ENCODE measurements around the gene KHDRBS1. TPM values are rescaled to one million over a fixed set of nuclear protein-coding genes. Genes with fewer than 3 reads are reported as not detected.
"Not testable (repeated sequence)": the region's sequence is repeated elsewhere in the genome, so short reads cannot be mapped to it uniquely, and the experiment has no call there.

KHDRBS1 gene
- total RNA-seq, 1 experiment from 2014 or later: 267 TPM

DNA sequence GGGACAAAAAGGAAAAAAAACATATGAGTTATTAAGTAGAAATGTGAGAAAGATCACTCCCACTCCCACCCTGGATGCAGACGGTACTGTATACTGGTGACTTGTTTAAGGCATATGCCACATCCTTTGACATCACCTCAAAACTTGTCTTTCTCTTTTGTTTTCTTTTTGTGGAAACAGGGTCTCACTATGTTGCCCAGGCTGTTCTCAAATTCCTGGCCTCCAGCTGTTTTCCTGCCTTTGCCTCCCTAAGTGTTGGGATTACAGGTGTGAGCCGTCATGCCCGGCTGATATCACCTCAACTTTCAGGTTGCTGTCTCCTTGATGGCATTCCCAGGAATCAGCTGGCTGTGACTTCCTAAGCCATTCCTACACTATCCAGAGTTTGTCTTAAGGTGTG, 18.4 kb upstream of the KHDRBS1 start:
- H3K79me2 ChIP-seq (ENCODE audit: insufficient read depth, low read length): no peaks in the 10 kb centered on the region
- no peak overlapping the region for H3T11ph ChIP-seq (ENCODE audit: low read length)
- H4K8ac ChIP-seq (replicated peaks; ENCODE audit: insufficient read length, low read depth, low read length): no peak overlapping the region
- H3K4me1 ChIP-seq (ENCODE audit: insufficient read depth, low read length): no peaks in the 10 kb centered on the region
- TF ChIP-seq, protein P1, sequence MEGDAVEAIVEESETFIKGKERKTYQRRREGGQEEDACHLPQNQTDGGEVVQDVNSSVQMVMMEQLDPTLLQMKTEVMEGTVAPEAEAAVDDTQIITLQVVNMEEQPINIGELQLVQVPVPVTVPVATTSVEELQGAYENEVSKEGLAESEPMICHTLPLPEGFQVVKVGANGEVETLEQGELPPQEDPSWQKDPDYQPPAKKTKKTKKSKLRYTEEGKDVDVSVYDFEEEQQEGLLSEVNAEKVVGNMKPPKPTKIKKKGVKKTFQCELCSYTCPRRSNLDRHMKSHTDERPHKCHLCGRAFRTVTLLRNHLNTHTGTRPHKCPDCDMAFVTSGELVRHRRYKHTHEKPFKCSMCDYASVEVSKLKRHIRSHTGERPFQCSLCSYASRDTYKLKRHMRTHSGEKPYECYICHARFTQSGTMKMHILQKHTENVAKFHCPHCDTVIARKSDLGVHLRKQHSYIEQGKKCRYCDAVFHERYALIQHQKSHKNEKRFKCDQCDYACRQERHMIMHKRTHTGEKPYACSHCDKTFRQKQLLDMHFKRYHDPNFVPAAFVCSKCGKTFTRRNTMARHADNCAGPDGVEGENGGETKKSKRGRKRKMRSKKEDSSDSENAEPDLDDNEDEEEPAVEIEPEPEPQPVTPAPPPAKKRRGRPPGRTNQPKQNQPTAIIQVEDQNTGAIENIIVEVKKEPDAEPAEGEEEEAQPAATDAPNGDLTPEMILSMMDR (conservative IDR thresholded peaks at IDR 0.05): no peak
- no peak overlapping the region for H2BK5ac ChIP-seq (ENCODE audit: insufficient read length, low read length)
- H2BK20ac ChIP-seq (ENCODE audit: low read depth, low read length, poor library complexity, severe bottlenecking): no peak overlapping the region
- H3K4me2 ChIP-seq (ENCODE audit: insufficient read depth, insufficient read length, low read length): no peak overlapping the region
- H2BK120ac ChIP-seq (ENCODE audit: low read depth, low read length, poor library complexity, severe bottlenecking): no peak overlapping the region
- no CpG with 5 or more reads among the region's 3 CpGs for WGBS (ENCODE audit: extremely low coverage, insufficient read length, low lambda C conversion rate)
- Mint-ChIP-seq H3K36me3 (ENCODE audit: insufficient read depth in 1 of 3, low read depth in 3 of 3) (no peaks in the 10 kb centered on the region), H3K27me3 (ENCODE audit: low read depth) (peaks cover 1% of the 10 kb centered on the region; the same call in 1 of the 2 replicates), H3K27ac (no peak overlapping the region), H3K4me1 (no peaks in the 10 kb centered on the region), H3K4me3 (no peak overlapping the region), H3K9me3 (no peaks in the 10 kb centered on the region)
- H3K56ac ChIP-seq (ENCODE audit: insufficient read length, low read depth, low read length): no peak overlapping the region
- H3K23me2 ChIP-seq (ENCODE audit: insufficient read length, low read depth, low read length, poor library complexity, severe bottlenecking): no peaks in the 10 kb centered on the region
- no peak overlapping the region for H3K9ac ChIP-seq (ENCODE audit: extremely low read depth, insufficient read length, low read length)
- no peak overlapping the region for H3K4ac ChIP-seq (ENCODE audit: low read depth, low read length)
- no peaks in the 10 kb centered on the region for H3K79me1 ChIP-seq (ENCODE audit: insufficient read depth, low read depth, low read length, poor library complexity, severe bottlenecking)
- H3K18ac ChIP-seq (ENCODE audit: insufficient read length, low read depth, low read length): no peak overlapping the region
- H3K27me3 ChIP-seq (ENCODE audit: insufficient read depth, low read length): no peaks in the 10 kb centered on the region
- no peak overlapping the region for H2AK5ac ChIP-seq (ENCODE audit: insufficient read length, low read length)
- no peak overlapping the region for H4K91ac ChIP-seq (ENCODE audit: insufficient read length, low read depth, low read length)
- no peak overlapping the region for H3K27ac ChIP-seq (ENCODE audit: insufficient read length, low read depth, low read length)
- H3K9me3 ChIP-seq (ENCODE audit: control insufficient read depth, low read depth, low read length): no peaks in the 10 kb centered on the region
- H3K23ac ChIP-seq (ENCODE audit: insufficient read length, low read depth, low read length): no peak overlapping the region
- no peak overlapping the region for H2BK12ac ChIP-seq (ENCODE audit: insufficient read length, low read depth, low read length)
- DNase-seq: no peak
- H4K5ac ChIP-seq (ENCODE audit: insufficient read length, low read depth, low read length): no peak overlapping the region
- no peaks in the 10 kb centered on the region for H4K20me1 ChIP-seq (ENCODE audit: control insufficient read depth, insufficient read depth, insufficient read length)
- H2AFZ ChIP-seq (ENCODE audit: low read length): no peak overlapping the region
- H2BK15ac ChIP-seq (ENCODE audit: low read depth, low read length): no peak overlapping the region
- no peak overlapping the region for H3K14ac ChIP-seq (ENCODE audit: insufficient read depth, low read length)

DNA sequence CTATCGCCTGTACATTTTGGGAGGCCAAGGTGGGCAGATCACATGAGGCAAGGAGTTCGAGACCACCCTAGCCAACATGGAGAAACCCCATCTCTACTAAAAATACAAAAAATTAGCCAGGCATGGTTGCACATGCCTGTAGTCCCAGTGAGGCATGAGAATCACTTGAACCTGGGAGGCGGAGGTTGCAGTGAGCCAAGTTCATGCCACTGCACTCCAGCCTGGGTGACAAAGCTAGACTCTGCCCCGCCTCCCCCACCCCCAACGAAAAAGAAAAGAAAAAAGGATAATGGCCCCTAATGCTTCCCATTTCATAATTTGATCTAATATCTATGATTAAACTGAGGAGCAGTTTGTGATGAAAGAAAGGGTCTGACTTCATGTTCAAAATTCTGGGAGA, 17.5 kb upstream of the KHDRBS1 start:
- H3K79me1 ChIP-seq (ENCODE audit: insufficient read depth, low read depth, low read length, poor library complexity, severe bottlenecking); H3K4me1 Mint-ChIP-seq; H3K9ac ChIP-seq (ENCODE audit: extremely low read depth, insufficient read length, low read length); H3K4me2 ChIP-seq (ENCODE audit: insufficient read depth, insufficient read length, low read length); H3K23ac ChIP-seq (ENCODE audit: insufficient read length, low read depth, low read length); H2BK15ac ChIP-seq (ENCODE audit: low read depth, low read length); H2AFZ ChIP-seq (ENCODE audit: low read length); H3K4me3 Mint-ChIP-seq; H3K79me2 ChIP-seq (ENCODE audit: insufficient read depth, low read length); H3K4ac ChIP-seq (ENCODE audit: low read depth, low read length); H2AK5ac ChIP-seq (ENCODE audit: insufficient read length, low read length); H4K91ac ChIP-seq (ENCODE audit: insufficient read length, low read depth, low read length); H2BK20ac ChIP-seq (ENCODE audit: low read depth, low read length, poor library complexity, severe bottlenecking); H3K56ac ChIP-seq (ENCODE audit: insufficient read length, low read depth, low read length); H3K14ac ChIP-seq (ENCODE audit: insufficient read depth, low read length); H3K23me2 ChIP-seq (ENCODE audit: insufficient read length, low read depth, low read length, poor library complexity, severe bottlenecking); H4K20me1 ChIP-seq (ENCODE audit: control insufficient read depth, insufficient read depth, insufficient read length); H3K36me3 Mint-ChIP-seq (ENCODE audit: insufficient read depth in 1 of 3, low read depth in 3 of 3); H4K5ac ChIP-seq (ENCODE audit: insufficient read length, low read depth, low read length); DNase-seq; H3K27ac Mint-ChIP-seq; H3K27ac ChIP-seq (ENCODE audit: insufficient read length, low read depth, low read length); H3K27me3 ChIP-seq (ENCODE audit: insufficient read depth, low read length); H3T11ph ChIP-seq (ENCODE audit: low read length); H3K27me3 Mint-ChIP-seq (ENCODE audit: low read depth); H3K18ac ChIP-seq (ENCODE audit: insufficient read length, low read depth, low read length); H2BK120ac ChIP-seq (ENCODE audit: low read depth, low read length, poor library complexity, severe bottlenecking); H2BK12ac ChIP-seq (ENCODE audit: insufficient read length, low read depth, low read length); H3K9me3 Mint-ChIP-seq; H4K8ac ChIP-seq (replicated peaks; ENCODE audit: insufficient read length, low read depth, low read length); H2BK5ac ChIP-seq (ENCODE audit: insufficient read length, low read length); H3K4me1 ChIP-seq (ENCODE audit: insufficient read depth, low read length); H3K9me3 ChIP-seq (ENCODE audit: control insufficient read depth, low read depth, low read length): not testable (repeated sequence)
- WGBS (ENCODE audit: extremely low coverage, insufficient read length, low lambda C conversion rate): no CpG with 5 or more reads among the region's 5 CpGs

Data from H9 (cell line).